Parathyroid adenoma (tissue), 2 donors: ENCODE results near the gene GINS1.

Experiments used
- H2AFZ ChIP-seq: fragments of 300-600 bp; sonication (generic); one replicate; pipeline ENCODE4 v1.7.0; 2017; ENCODE audit warnings: antibody characterized with exemption, mild to moderate bottlenecking
- H3K27ac ChIP-seq: fragments of 300-600 bp; sonication (generic); one replicate; pipeline ENCODE4 v1.7.0; 2017
- H3K27me3 ChIP-seq: fragments of 300-600 bp; sonication (generic); one replicate; pipeline ENCODE4 v1.7.0; 2017; ENCODE audit warnings: low read length; ENCODE audit not compliant: control insufficient read depth, insufficient read depth
- H3K36me3 ChIP-seq: fragments of 300-600 bp; sonication (generic); one replicate; pipeline ENCODE4 v1.7.0; 2017; ENCODE audit warnings: low read length; ENCODE audit not compliant: control insufficient read depth, insufficient read depth
- H3K4me1 ChIP-seq: fragments of 300-600 bp; sonication (generic); one replicate; pipeline ENCODE4 v1.7.0; 2017; ENCODE audit warnings: control low read depth
- H3K4me2 ChIP-seq: fragments of 300-600 bp; sonication (generic); one replicate; pipeline ENCODE4 v1.7.0; 2017; ENCODE audit warnings: low read length
- H3K4me3 ChIP-seq: fragments of 300-600 bp; sonication (generic); one replicate; pipeline ENCODE4 v1.7.0; 2017; ENCODE audit warnings: low read depth, low read length
- H3K79me2 ChIP-seq: fragments of 300-600 bp; sonication (generic); one replicate; pipeline ENCODE4 v1.7.0; 2017; ENCODE audit warnings: control low read depth
- H3K9ac ChIP-seq: fragments of 300-600 bp; sonication (generic); one replicate; pipeline ENCODE4 v1.7.0; 2017; ENCODE audit warnings: mild to moderate bottlenecking
- H3K9me3 ChIP-seq: fragments of 300-600 bp; sonication (generic); one replicate; pipeline ENCODE4 v1.7.0; 2017; ENCODE audit warnings: low read length; ENCODE audit not compliant: control insufficient read depth
- CTCF ChIP-seq: fragments of 300-600 bp; sonication (generic); IDR thresholded peaks from one replicate; pipeline ENCODE4 v1.7.0; 2017; ENCODE audit warnings: antibody characterized with exemption, mild to moderate bottlenecking
- donor health status: primary hyperparathyroidism.

Gene GINS1

GRCh38 chr20:25457886-25458680 is 50.6 kb downstream of the GINS1 start:
- Histone ChIP-seq H3K4me3 (no peak overlapping the region), H2AFZ (no peak overlapping the region), H3K4me2 (no peak overlapping the region), H3K27ac (no peak overlapping the region), H3K4me1 (no peaks in the 10 kb centered on the region), H3K27me3 (no peaks in the 10 kb centered on the region), H3K9me3 (no peaks in the 10 kb centered on the region), H3K9ac (no peak overlapping the region), H3K79me2 (no peaks in the 10 kb centered on the region), H3K36me3 (no peaks in the 10 kb centered on the region)
- no peak for TF ChIP-seq CTCF

GRCh38 chr20:25459111-25459830 is 51.8 kb downstream of the GINS1 start:
- Histone ChIP-seq H3K79me2 (no peaks in the 10 kb centered on the region), H3K27ac (no peak overlapping the region), H3K27me3 (no peaks in the 10 kb centered on the region), H3K4me1 (no peaks in the 10 kb centered on the region), H3K9me3 (no peaks in the 10 kb centered on the region), H3K9ac (no peak overlapping the region), H2AFZ (no peak overlapping the region), H3K4me2 (no peak overlapping the region), H3K4me3 (no peak overlapping the region), H3K36me3 (no peaks in the 10 kb centered on the region)
- no peak for TF ChIP-seq CTCF

GRCh38 chr20:25459916-25460535 is 52.6 kb downstream of the GINS1 start:
- Histone ChIP-seq H3K9ac (no peak overlapping the region), H3K79me2 (no peaks in the 10 kb centered on the region), H3K27ac (no peak overlapping the region), H3K27me3 (no peaks in the 10 kb centered on the region), H3K36me3 (no peaks in the 10 kb centered on the region), H3K4me1 (no peaks in the 10 kb centered on the region), H3K4me2 (no peak overlapping the region), H3K4me3 (no peak overlapping the region), H2AFZ (no peak overlapping the region), H3K9me3 (no peaks in the 10 kb centered on the region)
- no peak for TF ChIP-seq CTCF

- no peak for TF ChIP-seq CTCF
- H3K79me2 ChIP-seq: no peaks in the 10 kb centered on the region
- H3K27me3 ChIP-seq: no peaks in the 10 kb centered on the region
- no peaks in the 10 kb centered on the region for H3K36me3 ChIP-seq
- no peak overlapping the region for H3K4me2 ChIP-seq
- H3K9me3 ChIP-seq: no peaks in the 10 kb centered on the region
- no peak overlapping the region for H2AFZ ChIP-seq
- no peak overlapping the region for H3K27ac ChIP-seq
- no peak overlapping the region for H3K9ac ChIP-seq
- H3K4me3 ChIP-seq: no peak overlapping the region
- H3K4me1 ChIP-seq: no peaks in the 10 kb centered on the region
These were observed 53.2 kb downstream of the GINS1 start for GRCh38 chr20:25460566-25461280.
